GF-D8 (cell line): Measurements from ENCODE around the gene ZFP64.
A peak's percentile ranks its signal among the peaks of the same experiment; 100 is the strongest.

Source experiments
- DNase-seq: peaks from one replicate; lab custom pipeline; 2025; lab: John Stamatoyannopoulos, UW

Gene ZFP64

DNA sequence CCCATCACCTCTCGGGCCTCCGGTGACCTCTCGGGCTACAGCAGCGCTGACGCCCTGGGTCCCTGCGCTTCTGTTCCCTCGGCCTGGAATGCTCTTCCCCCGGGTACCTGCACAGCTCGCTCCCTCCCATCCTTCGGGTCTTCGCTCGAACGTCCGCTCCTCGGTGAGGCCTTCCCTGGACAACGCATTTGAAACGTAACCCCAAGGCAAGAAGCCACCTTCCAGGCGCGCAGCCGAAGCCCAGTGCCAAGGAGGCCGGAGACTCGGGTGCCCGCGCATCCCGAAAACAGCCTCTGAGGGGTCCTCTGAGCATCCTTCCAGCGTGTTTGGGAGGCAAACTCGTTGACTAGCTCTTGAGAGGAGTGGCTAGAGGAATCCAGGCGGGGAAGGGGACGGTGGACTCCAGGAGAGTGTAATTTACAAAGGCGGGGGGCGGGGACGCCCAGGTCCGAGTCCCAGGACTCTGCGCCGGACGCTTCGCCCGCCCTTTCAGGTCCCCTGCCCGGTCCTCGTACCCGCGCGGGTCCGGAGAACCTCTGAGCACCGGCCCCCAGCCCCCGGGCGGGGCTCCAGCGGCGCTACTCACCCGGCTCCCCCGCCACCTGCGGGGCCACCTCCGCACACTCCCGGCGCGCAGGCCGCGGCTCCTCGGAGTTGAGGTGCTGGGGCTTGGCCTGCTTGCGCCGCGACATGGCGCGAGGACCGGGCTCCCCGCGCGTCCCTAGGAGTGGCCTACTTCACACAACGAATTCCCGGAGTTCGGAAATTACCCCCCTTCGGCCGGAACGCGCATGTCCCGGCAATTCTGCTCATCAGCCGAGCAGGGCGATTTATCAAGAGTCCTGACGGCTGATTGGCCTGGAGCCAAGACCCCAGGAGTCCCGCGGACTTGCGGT lies 86.8 kb downstream of the ZFP64 start:
- DNase-seq: no peak

DNA sequence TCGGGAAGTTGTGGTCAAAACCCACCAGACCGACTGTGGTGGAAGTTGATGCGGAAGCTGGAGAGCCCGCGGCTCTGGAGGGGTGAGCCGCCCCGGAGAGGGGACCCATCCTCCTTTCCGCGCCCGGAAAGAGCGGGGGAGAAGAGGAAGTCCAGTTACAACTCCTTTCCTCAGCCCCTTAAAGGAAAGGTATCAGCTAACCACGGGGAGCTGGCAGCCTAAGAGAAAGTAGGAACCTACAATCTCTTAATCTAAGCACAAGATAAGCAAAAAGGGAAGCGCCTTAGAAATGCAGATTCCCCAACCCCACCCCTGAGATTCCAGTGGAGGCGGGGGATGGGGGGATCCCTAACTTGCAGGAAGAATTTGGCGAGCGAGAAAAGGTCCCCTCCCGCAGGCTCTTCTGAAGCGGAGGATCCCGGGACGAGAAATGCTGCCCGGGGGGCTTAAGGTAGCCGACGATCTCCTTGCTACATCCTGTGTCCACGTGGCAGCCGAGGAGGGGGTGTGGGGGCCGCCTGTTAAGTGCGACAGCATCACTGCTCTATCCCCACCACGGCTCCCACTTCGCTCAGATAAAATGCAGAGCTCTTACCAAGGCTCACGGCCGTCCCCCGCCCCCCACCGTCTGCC lies 87.5 kb downstream of the ZFP64 start:
- DNase-seq: peak; percentile 95

DNA sequence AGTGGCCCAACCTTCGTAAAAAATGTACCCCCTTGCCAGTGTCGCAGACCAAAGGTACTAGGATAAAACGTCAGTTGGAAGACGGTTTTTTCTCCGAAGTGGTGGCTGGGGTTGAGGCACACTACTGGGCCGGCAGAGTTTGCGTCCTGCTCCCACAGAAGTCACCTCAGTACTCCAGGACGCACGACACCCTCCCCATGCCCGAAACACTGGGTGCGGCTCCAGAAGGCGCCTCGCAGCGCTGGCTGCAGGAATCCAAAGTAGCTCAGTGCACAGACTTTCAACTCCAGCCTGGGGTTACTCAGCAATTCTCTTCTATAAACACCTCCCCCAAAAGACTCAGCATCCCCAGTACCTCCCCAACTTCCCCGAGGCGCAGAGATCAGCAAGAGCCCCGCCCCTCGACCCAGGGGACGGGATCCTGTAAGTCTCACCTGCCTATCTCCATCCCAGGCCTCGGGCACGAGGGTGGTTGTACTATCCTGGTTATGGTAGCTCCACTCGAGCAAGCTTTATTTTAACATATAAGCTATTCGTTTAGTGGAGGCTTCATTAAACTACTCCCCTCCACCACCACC lies 88.2 kb downstream of the ZFP64 start:
- DNase-seq: peak; percentile 90

DNA sequence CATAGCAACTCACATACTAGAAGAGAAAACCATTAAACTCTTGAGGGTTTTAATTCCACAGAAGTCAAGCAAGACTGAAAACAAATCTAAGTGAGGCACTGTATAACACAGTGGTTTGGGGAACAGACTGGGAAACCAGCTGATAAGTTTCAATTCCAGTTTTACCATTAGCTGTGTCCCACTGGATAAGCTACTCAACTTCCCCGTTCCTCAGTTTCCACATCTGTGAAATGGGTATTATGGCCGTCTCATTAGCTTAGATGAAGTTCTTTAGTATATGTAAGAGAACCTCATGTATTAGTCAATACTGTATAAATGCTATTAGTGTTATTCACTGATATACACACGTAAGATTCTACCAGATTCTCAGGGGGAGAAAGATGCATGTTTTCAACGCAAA lies 89.0 kb downstream of the ZFP64 start:
- no peak for DNase-seq

DNA sequence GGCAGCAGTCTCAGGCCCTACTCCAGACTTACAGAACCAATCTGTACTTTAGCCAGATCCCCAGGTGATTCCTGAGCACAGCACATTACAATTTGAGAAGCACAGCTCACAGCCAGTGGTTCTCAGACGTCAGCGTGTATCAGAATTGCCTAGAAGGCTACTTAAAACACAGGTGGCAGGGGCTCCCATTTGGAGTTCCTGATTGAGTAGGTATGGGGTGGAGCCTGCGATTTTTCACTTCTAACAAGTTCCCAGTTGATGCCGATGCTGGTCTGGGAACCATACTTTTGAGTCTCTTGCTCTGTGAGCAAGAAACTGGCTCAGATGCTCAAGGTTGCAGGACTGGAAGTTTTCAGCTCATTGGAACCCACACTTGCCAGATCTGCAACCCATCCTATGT lies 89.5 kb downstream of the ZFP64 start:
- no peak for DNase-seq
